Keratinocyte (primary cell): ENCODE results near the gene ARPC1B. TPM values are rescaled to one million over a fixed set of nuclear protein-coding genes. Genes with fewer than 3 reads are reported as not detected.
"Not testable (repeated sequence)": the region's sequence is repeated elsewhere in the genome, so short reads cannot be mapped to it uniquely, and the experiment has no call there.

Experiments
- DNase-seq: peaks from one replicate; pipeline ENCODE4 v3.0.0-alpha.2; 2011; ENCODE audit warnings: low read depth, missing footprints, low spot score
- FAIRE-seq: peaks from 2 replicates; lab custom pipeline; 2011; peaks lifted over from hg19 to GRCh38; lab: Jason Lieb, UNC
- H2AFZ ChIP-seq: 2 replicates; pipeline ENCODE4 v1.6.0; 2012; ENCODE audit warnings: low read length, control low read depth, inconsistent platforms; ENCODE audit not compliant: control insufficient read depth
- H3K27ac ChIP-seq: 2 replicates; pipeline ENCODE4 v1.5.1; 2011; ENCODE audit warnings: low read length; ENCODE audit not compliant: control insufficient read depth, insufficient read depth
- H3K27me3 ChIP-seq: 3 replicates; pipeline ENCODE4 v1.6.0; 2011; ENCODE audit warnings: low read length; ENCODE audit not compliant: control insufficient read depth, insufficient read depth; ENCODE audit errors: extremely low read depth
- H3K36me3 ChIP-seq, 2 experiments: 2 replicates in 1 of 2; 3 replicates in 1 of 2; pipeline ENCODE4 v1.5.1; 2011; ENCODE audit warnings: low read length in 2 of 2, mild to moderate bottlenecking in 1 of 2; ENCODE audit not compliant: control insufficient read depth in 2 of 2, insufficient read depth in 2 of 2; ENCODE audit errors: extremely low read depth in 1 of 2
- H3K4me1 ChIP-seq: 3 replicates; pipeline ENCODE4 v1.5.1; 2011; ENCODE audit warnings: low read length; ENCODE audit not compliant: control insufficient read depth, insufficient read depth; ENCODE audit errors: extremely low read depth
- H3K4me2 ChIP-seq: 3 replicates; pipeline ENCODE4 v1.6.0; 2011; ENCODE audit warnings: low read depth, low read length; ENCODE audit not compliant: control insufficient read depth, insufficient read depth; ENCODE audit errors: extremely low read depth
- H3K4me3 ChIP-seq, 3 experiments: fragments of 200-600 bp in 1 of 3; sonication (generic) in 1 of 3; 2 replicates in 2 of 3; 3 replicates in 1 of 3; pipeline ENCODE4 v1.5.1; 2011 to 2016; ENCODE audit warnings: low read length in 3 of 3, mild to moderate bottlenecking in 3 of 3, control low read depth in 2 of 3, inconsistent platforms in 1 of 3, low read depth in 1 of 3, mixed read lengths in 1 of 3, mixed run types in 1 of 3, moderate library complexity in 1 of 3; ENCODE audit not compliant: control insufficient read depth in 2 of 3, insufficient read depth in 2 of 3; ENCODE audit errors: extremely low read depth in 1 of 3
- H3K79me2 ChIP-seq: 2 replicates; pipeline ENCODE4 v1.6.0; 2012; ENCODE audit warnings: low read length; ENCODE audit not compliant: control insufficient read depth, insufficient read depth
- H3K9ac ChIP-seq: 3 replicates; pipeline ENCODE4 v1.6.0; 2011; ENCODE audit warnings: low read length; ENCODE audit not compliant: control insufficient read depth, insufficient read depth; ENCODE audit errors: extremely low read depth
- H3K9me1 ChIP-seq: 3 replicates; pipeline ENCODE4 v1.6.0; 2011; ENCODE audit warnings: low read length; ENCODE audit not compliant: control insufficient read depth, insufficient read depth; ENCODE audit errors: extremely low read depth
- H3K9me3 ChIP-seq: 2 replicates; pipeline ENCODE4 v1.5.1; 2012; ENCODE audit warnings: low read depth, low read length; ENCODE audit not compliant: control insufficient read depth
- H4K20me1 ChIP-seq: 3 replicates; pipeline ENCODE4 v1.6.0; 2011; ENCODE audit warnings: low read length; ENCODE audit not compliant: control insufficient read depth, insufficient read depth; ENCODE audit errors: extremely low read depth
- CTCF ChIP-seq, 3 experiments: IDR thresholded peaks in 1 of 3; conservative IDR thresholded peaks in 1 of 3; optimal IDR thresholded peaks in 1 of 3; 2 replicates in 2 of 3; 3 replicates in 1 of 3; pipeline versions ENCODE3 to v1.5.1; 2011; ENCODE audit warnings: low read length in 3 of 3, mild to moderate bottlenecking in 3 of 3, moderate library complexity in 2 of 3, control low read depth in 1 of 3, inconsistent platforms in 1 of 3; ENCODE audit not compliant: insufficient read depth in 2 of 3; ENCODE audit errors: extremely low read depth in 1 of 3
- EZH2 ChIP-seq: IDR thresholded peaks from one replicate; pipeline ENCODE4 v1.6.1; 2012; ENCODE audit warnings: inconsistent platforms, mild to moderate bottlenecking, low read length, moderate library complexity
- dilution Hi-C: fragments of 300-500 bp; cut with MboI; formaldehyde crosslinking; loops from one replicate; pipeline ENCODE4 v1.7.0; 2020; ENCODE audit warnings: low sequenced_read_pairs; ENCODE audit not compliant: extremely low pct_ligation_motif_present
- polyA plus RNA-seq, 5 experiments: library from polyadenylated mRNA; depleted of rRNA in 3 of 5; stranded (reverse) in 3 of 5; stranded (forward) in 1 of 5; unstranded in 1 of 5; fragments of >200 nt; gene quantifications; 1 replicate in 1 of 5; 2 replicates in 3 of 5; 3 replicates in 1 of 5; pipeline versions ENCODE4 v1.2.1 to v1.2.3, GENCODE V29; 2011 to 2012; ENCODE audit warnings: missing spikeins in 2 of 5, low read depth in 1 of 5, low replicate concordance in 1 of 5

Gene ARPC1B
- polyA plus RNA-seq, 1 donor (not counting 4 experiments of a cell fraction or from before 2014, with no cell fraction given), result 383 TPM

GRCh38 chr7:99385564-99385963 is 11.0 kb downstream of the ARPC1B start:
- Histone ChIP-seq H3K79me2 (peaks cover 39% of the 10 kb centered on the region), H3K9me1 (peaks cover 3% of the 10 kb centered on the region), H3K9me3 (no peaks in the 10 kb centered on the region), H3K4me2 (no peak overlapping the region), H3K27me3 (no peaks in the 10 kb centered on the region), H3K9ac (no peak overlapping the region), H3K4me3 (no peak overlapping the region), H4K20me1 (peaks cover 23% of the 10 kb centered on the region), H3K27ac (no peak overlapping the region), H3K36me3 (peaks cover 33 to 49% of the 10 kb centered on the region in 2 experiments), H3K4me1 (peaks cover 6% of the 10 kb centered on the region), H2AFZ (no peak overlapping the region)
- FAIRE-seq (no peak), DNase-seq (no peak)
- no peak for TF ChIP-seq CTCF (optimal IDR thresholded peaks at IDR 0.05 in 1 of 3, IDR thresholded peaks at IDR 0.05 in 1 of 3, conservative IDR thresholded peaks at IDR 0.05 in 1 of 3; ENCODE audit: extremely low read depth in 1 of 3, insufficient read depth in 2 of 3, low read length in 3 of 3)
- no peak for TF ChIP-seq EZH2
- dilution Hi-C loops, result no loop called here

GRCh38 chr7:99386584-99387238 is 12.2 kb downstream of the ARPC1B start:
- Histone ChIP-seq H3K4me3 (no peak overlapping the region), H3K9me3 (no peaks in the 10 kb centered on the region), H3K4me2 (no peak overlapping the region), H2AFZ (no peak overlapping the region), H3K9ac (no peak overlapping the region), H3K79me2 (peaks cover 29% of the 10 kb centered on the region), H3K27ac (no peak overlapping the region), H3K9me1 (no peaks in the 10 kb centered on the region), H4K20me1 (peaks cover 14% of the 10 kb centered on the region), H3K27me3 (no peaks in the 10 kb centered on the region), H3K36me3 (peaks cover 33 to 44% of the 10 kb centered on the region in 2 experiments), H3K4me1 (no peaks in the 10 kb centered on the region)
- FAIRE-seq, result no peak
- no peak for DNase-seq
- TF ChIP-seq EZH2 (no peak), CTCF (optimal IDR thresholded peaks at IDR 0.05 in 1 of 3, IDR thresholded peaks at IDR 0.05 in 1 of 3, conservative IDR thresholded peaks at IDR 0.05 in 1 of 3; ENCODE audit: extremely low read depth in 1 of 3, insufficient read depth in 2 of 3, low read length in 3 of 3) (peak; percentile 14 to 41 (median 41))
- dilution Hi-C loops, result no loop called here

GRCh38 chr7:99387239-99387635 is 12.7 kb downstream of the ARPC1B start:
- FAIRE-seq, DNase-seq, H3K9ac ChIP-seq, H3K9me1 ChIP-seq, H3K4me3 ChIP-seq, H2AFZ ChIP-seq, H3K4me1 ChIP-seq, H3K4me2 ChIP-seq, H3K27me3 ChIP-seq, H3K27ac ChIP-seq, dilution Hi-C loops, H3K9me3 ChIP-seq: not testable (repeated sequence)
- Histone ChIP-seq H3K79me2 (peaks cover 24% of the 10 kb centered on the region), H3K36me3 (peaks cover 36 to 47% of the 10 kb centered on the region in 2 experiments), H4K20me1 (peaks cover 18% of the 10 kb centered on the region)
